Jurkat, Clone E6-1 (cell line): Measurements from ENCODE around the gene PPT2.
A peak's percentile ranks its signal among the peaks of the same experiment; 100 is the strongest.
"Not testable (repeated sequence)": the region's sequence is repeated elsewhere in the genome, so short reads cannot be mapped to it uniquely, and the experiment has no call there.

Source experiments
- DNase-seq: peaks from one replicate; pipeline ENCODE4 v3.0.0-alpha.2; 2011; ENCODE audit warnings: low read depth, low spot score
- H3K4me3 ChIP-seq: 2 replicates; pipeline ENCODE4 v1.5.1; 2011; ENCODE audit warnings: mild to moderate bottlenecking, low read length, control low read depth, moderate library complexity

The PPT2 gene

GRCh38 chr6:32196682-32197616, 43.0 kb downstream of the PPT2 start:
- no peak for DNase-seq
- H3K4me3 ChIP-seq, result peak overlapping the region; percentile 98

DNA sequence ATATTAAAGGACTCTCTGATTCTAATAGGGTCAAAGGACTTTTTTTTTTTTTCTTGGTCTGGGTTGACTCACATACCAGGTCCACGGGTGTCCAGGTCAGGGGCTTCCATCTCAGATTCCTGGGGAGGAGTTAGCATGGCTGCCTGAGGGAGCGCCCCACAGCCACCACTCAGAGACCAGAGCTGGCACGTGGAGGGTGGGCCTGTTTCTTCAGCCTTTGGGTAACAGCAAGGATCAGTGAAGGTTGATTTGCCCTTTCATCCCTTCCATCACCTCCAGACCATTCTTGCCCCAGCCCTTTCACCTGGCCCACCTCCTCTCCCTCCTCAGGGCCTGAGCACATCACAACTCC, 44.4 kb downstream of the PPT2 start:
- no peak for DNase-seq
- H3K4me3 ChIP-seq, result no peak overlapping the region

DNA sequence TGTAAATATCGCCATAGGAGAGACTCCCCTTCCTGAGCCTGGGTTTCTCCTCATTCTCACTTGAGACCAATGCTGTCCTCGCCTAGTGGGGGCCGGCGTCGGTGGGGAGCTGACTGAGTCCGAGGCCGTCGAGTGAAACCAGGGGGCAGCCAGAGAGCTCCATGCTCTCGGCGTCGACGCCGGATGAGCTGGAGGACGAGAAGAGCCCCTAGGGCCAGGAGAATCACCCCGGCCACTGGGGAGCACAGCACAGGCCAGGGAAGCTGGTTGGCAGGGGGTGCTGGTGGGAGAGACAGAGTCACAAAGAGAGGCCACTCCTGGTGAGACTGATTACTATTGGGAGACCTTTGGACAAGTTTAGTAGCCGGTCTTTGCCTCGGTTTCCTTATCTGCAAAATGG, 44.9 kb downstream of the PPT2 start:
- DNase-seq, result no peak
- H3K4me3 ChIP-seq, result no peak overlapping the region

- H3K4me3 ChIP-seq, result no peak overlapping the region
- DNase-seq, result no peak
Observed at GRCh38 chr6:32200711-32201475, 47.0 kb downstream of the PPT2 start.

- no peak for DNase-seq
- no peak overlapping the region for H3K4me3 ChIP-seq
Observed at GRCh38 chr6:32202186-32202585, 48.2 kb downstream of the PPT2 start.

GRCh38 chr6:32203426-32204267, 49.7 kb downstream of the PPT2 start:
- no peak for DNase-seq
- no peak overlapping the region for H3K4me3 ChIP-seq

GRCh38 chr6:32204268-32204715, 50.4 kb downstream of the PPT2 start:
- H3K4me3 ChIP-seq, result no peak overlapping the region
- no peak for DNase-seq

- DNase-seq, result no peak
Observed at GRCh38 chr6:32208996-32209395, 55.1 kb downstream of the PPT2 start.

DNA sequence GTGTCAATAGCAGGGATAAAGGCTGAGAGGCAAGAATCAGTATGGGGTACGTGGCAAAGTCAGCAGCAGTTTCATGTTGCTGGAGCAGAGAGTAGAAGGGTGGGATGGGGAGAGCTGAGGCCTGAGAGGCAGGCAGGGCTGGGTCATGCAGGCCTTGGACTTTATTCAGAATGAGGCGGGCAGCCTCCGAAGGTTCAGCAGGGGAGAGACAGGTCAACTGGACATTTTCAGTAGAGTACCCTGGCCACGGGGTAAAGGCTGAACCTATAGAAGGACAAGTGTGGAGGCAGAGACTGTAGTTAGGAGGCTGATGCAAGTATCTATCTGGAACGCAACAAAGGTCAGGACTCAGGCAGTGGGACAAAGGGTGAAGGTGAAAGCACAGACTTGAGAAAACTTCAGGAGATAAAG, 56.3 kb downstream of the PPT2 start:
- H3K4me3 ChIP-seq, result no peak overlapping the region
- no peak for DNase-seq

More at GRCh38 chr6:32208996-32209395, 55.1 kb downstream of the PPT2 start:
- H3K4me3 ChIP-seq, result no peak overlapping the region

DNA sequence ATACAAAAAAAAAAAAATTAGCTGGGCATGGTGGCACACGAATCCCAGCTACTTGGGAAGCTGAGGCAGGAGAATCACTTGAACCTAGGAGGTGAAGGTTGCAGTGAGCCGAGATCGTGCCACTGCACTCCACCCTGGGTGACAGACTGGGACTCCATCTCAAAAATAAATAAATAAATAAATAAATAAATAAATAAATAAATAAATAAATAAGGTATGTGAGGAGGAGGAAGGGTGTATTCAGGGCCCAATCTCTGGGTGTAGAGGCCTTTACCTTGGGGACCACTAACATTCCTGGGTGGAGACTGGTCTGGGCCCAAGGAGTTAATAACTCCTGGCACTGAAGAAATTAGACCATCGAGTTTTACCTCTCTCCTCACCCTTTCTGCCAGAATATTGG, 57.5 kb downstream of the PPT2 start:
- not testable (repeated sequence) for DNase-seq, H3K4me3 ChIP-seq

DNA sequence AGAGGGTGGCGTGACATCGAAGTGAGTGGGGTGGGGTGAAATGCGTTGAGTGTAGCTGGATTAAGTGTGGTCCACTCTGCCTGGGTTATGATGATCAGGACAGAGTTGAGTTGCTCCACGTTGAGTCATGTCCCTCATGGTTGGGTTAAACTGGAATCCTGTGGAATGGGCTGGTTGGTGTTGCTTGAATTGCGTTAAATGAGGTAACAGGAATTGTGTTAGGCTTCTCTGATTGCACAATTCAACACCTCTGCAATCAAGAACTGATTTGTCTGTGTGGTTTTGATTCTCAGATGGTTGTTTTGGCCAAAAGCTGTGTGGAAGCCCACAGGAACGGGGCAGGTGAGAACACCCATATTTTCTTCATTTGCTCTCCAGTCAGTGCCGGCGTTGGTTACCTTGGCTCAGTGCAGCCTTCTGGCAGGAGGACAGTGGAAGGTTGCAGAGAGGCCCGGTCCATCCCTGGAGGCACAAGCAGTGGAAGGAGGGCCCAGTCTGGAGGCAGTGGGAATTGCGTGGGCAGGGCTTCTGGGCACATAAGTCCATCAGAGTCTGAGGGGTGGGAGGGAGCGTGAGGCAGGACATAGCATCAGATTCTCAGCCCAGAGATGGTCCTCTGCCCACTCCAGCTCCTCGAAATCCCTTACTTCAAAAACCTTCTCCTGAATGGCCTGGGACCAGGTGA, 58.3 kb downstream of the PPT2 start:
- H3K4me3 ChIP-seq, result no peak overlapping the region
- DNase-seq, result no peak
